ENCODE results near the gene TAMM41. TPM values are rescaled to one million over a fixed set of nuclear protein-coding genes. Genes with fewer than 3 reads are reported as not detected.

TAMM41 gene
- total and polyA plus RNA-seq, 2 experiments from 2014 or later, result 9.6 to 14.1 TPM

- Histone ChIP-seq H3K4me2 (no peak overlapping the region), H2AFZ (no peak overlapping the region), H3K4me1 (ENCODE audit: insufficient read depth) (no peaks in the 10 kb centered on the region), H3K79me2 (no peaks in the 10 kb centered on the region), H4K20me1 (ENCODE audit: insufficient read depth, poor library complexity, severe bottlenecking) (no peaks in the 10 kb centered on the region), H3K9me2 (replicated peaks; ENCODE audit: insufficient read depth) (no peaks in the 10 kb centered on the region), H3K9me3 (ENCODE audit: low read depth) (no peaks in the 10 kb centered on the region), H3K36me3 (replicated peaks; ENCODE audit: insufficient read depth, low read depth) (no peaks in the 10 kb centered on the region), H3K27me3 (no peaks in the 10 kb centered on the region), H3K27ac (no peak overlapping the region), H3K4me3 (no peak overlapping the region)
- TF ChIP-seq, protein P1, sequence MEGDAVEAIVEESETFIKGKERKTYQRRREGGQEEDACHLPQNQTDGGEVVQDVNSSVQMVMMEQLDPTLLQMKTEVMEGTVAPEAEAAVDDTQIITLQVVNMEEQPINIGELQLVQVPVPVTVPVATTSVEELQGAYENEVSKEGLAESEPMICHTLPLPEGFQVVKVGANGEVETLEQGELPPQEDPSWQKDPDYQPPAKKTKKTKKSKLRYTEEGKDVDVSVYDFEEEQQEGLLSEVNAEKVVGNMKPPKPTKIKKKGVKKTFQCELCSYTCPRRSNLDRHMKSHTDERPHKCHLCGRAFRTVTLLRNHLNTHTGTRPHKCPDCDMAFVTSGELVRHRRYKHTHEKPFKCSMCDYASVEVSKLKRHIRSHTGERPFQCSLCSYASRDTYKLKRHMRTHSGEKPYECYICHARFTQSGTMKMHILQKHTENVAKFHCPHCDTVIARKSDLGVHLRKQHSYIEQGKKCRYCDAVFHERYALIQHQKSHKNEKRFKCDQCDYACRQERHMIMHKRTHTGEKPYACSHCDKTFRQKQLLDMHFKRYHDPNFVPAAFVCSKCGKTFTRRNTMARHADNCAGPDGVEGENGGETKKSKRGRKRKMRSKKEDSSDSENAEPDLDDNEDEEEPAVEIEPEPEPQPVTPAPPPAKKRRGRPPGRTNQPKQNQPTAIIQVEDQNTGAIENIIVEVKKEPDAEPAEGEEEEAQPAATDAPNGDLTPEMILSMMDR (IDR thresholded peaks at IDR 0.05; ENCODE audit: poor library complexity), result no peak
- TF ChIP-seq EZH2phosphoT487 (IDR thresholded peaks at IDR 0.05; ENCODE audit: low read depth, severe bottlenecking, unreplicated experiment), result no peak
- no peak for TF ChIP-seq EZH2 (IDR thresholded peaks at IDR 0.05; ENCODE audit: borderline replicate concordance)
- 86% methylated on average over 3 of the region's 3 CpGs for WGBS (ENCODE audit: low lambda C conversion rate, missing lambda C conversion rate)
- no peak for DNase-seq (ENCODE audit: low spot score)
These were observed 26.1 kb downstream of the TAMM41 start for GRCh38 chr3:11820531-11821041.

DNA sequence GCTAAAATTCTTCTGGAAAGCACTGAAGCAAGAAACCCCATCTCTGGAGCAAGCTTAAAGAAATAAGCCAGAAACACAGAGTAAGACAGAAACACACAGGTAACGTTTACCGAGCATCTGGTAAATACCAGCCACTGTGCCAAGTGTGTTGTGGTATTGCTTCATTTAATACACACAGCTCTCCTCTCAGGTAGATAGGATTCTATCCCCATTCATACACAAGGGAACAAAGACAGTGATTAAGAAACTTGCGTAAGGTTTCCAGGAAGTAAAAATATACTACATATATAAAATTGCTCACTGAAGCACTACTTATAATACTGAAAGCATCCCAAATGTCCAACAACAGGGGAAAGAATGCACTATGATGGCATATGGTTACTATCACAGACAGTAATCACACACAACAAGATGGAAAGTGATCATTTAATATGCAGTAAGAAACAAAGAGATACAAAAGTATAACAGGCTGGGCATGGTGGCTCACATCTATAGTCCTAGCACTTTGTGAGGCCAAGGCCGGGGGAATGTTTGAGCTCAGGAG, 27.5 kb downstream of the TAMM41 start:
- WGBS (ENCODE audit: low lambda C conversion rate, missing lambda C conversion rate), result 97% methylated on average over 4 of the region's 4 CpGs
- Histone ChIP-seq H2AFZ (no peak overlapping the region), H3K36me3 (replicated peaks; ENCODE audit: insufficient read depth, low read depth) (no peaks in the 10 kb centered on the region), H3K79me2 (no peaks in the 10 kb centered on the region), H3K27me3 (no peaks in the 10 kb centered on the region), H4K20me1 (ENCODE audit: insufficient read depth, poor library complexity, severe bottlenecking) (no peaks in the 10 kb centered on the region), H3K9me3 (ENCODE audit: low read depth) (no peaks in the 10 kb centered on the region), H3K9me2 (replicated peaks; ENCODE audit: insufficient read depth) (no peaks in the 10 kb centered on the region), H3K27ac (no peak overlapping the region), H3K4me2 (no peak overlapping the region), H3K4me1 (ENCODE audit: insufficient read depth) (no peaks in the 10 kb centered on the region), H3K4me3 (no peak overlapping the region)
- no peak for TF ChIP-seq EZH2phosphoT487 (IDR thresholded peaks at IDR 0.05; ENCODE audit: low read depth, severe bottlenecking, unreplicated experiment)
- TF ChIP-seq EZH2 (IDR thresholded peaks at IDR 0.05; ENCODE audit: borderline replicate concordance), result no peak
- TF ChIP-seq, protein P1 (IDR thresholded peaks at IDR 0.05; ENCODE audit: poor library complexity), result no peak
- DNase-seq (ENCODE audit: low spot score), result no peak

DNA sequence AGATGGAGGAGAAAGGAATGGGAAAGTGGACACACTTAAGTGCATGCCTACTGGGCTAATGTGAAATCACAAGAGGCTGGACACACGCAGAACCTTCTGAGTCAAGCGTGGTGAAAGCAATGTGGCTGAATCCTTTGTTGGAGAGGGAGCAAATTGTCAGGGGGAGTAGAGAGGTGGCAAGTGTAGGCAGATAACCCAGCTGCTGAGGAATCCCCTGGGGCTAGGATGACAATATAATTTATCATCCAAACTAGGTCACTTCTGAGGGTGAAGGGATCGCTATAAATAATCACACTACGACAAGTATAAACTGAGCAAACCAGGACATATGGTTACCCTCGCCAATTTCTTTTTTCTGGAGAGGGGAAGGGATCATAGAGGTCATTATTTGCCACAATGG, 28.7 kb downstream of the TAMM41 start:
- Histone ChIP-seq H3K79me2 (no peaks in the 10 kb centered on the region), H3K27me3 (no peaks in the 10 kb centered on the region), H3K9me3 (ENCODE audit: low read depth) (no peaks in the 10 kb centered on the region), H3K36me3 (replicated peaks; ENCODE audit: insufficient read depth, low read depth) (no peaks in the 10 kb centered on the region), H2AFZ (no peak overlapping the region), H3K4me1 (ENCODE audit: insufficient read depth) (no peaks in the 10 kb centered on the region), H3K4me3 (no peak overlapping the region), H3K9me2 (replicated peaks; ENCODE audit: insufficient read depth) (no peaks in the 10 kb centered on the region), H4K20me1 (ENCODE audit: insufficient read depth, poor library complexity, severe bottlenecking) (no peaks in the 10 kb centered on the region), H3K27ac (no peak overlapping the region), H3K4me2 (no peak overlapping the region)
- TF ChIP-seq, protein P1 (IDR thresholded peaks at IDR 0.05; ENCODE audit: poor library complexity), result no peak
- TF ChIP-seq EZH2 (IDR thresholded peaks at IDR 0.05; ENCODE audit: borderline replicate concordance) (no peak), EZH2phosphoT487 (IDR thresholded peaks at IDR 0.05; ENCODE audit: low read depth, severe bottlenecking, unreplicated experiment) (no peak)
- no peak for DNase-seq (ENCODE audit: low spot score)
- 85% methylated on average over 5 of the region's 5 CpGs for WGBS (ENCODE audit: low lambda C conversion rate, missing lambda C conversion rate)
